SH-SY5Y (cell line): ENCODE data around the gene TNS3.
A peak's percentile ranks its signal among the peaks of the same experiment; 100 is the strongest.

Experiments used
- GATA2 ChIP-seq: IDR thresholded peaks from 2 replicates; pipeline ENCODE4 v1.6.1; 2011; ENCODE audit warnings: mild to moderate bottlenecking, low read depth, low read length
- GATA3 ChIP-seq: IDR thresholded peaks from 2 replicates; pipeline ENCODE4 v1.6.1; 2011; ENCODE audit warnings: low read depth, mild to moderate bottlenecking, low read length, moderate library complexity

Gene TNS3

DNA sequence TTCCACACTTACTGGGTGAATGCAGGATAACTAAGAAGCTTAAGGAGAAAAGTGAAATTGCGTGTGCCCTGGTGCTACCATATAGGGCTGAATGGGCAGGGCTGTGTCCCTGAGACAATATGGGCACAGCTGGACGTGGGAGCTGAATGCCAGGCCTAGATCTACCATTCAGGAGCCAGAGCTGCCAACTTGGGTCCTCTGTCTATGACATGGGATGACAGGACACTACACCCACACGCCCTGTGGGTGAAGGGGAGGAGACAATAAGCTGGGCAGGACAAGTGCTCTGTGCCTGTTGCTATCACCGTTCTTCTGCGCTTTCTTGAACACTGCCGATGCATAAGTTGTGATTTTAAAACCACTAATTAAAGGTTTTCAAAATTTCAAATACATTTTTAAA lies 293.9 kb downstream of the TNS3 start:
- no peak for TF ChIP-seq GATA3
- no peak for TF ChIP-seq GATA2

DNA sequence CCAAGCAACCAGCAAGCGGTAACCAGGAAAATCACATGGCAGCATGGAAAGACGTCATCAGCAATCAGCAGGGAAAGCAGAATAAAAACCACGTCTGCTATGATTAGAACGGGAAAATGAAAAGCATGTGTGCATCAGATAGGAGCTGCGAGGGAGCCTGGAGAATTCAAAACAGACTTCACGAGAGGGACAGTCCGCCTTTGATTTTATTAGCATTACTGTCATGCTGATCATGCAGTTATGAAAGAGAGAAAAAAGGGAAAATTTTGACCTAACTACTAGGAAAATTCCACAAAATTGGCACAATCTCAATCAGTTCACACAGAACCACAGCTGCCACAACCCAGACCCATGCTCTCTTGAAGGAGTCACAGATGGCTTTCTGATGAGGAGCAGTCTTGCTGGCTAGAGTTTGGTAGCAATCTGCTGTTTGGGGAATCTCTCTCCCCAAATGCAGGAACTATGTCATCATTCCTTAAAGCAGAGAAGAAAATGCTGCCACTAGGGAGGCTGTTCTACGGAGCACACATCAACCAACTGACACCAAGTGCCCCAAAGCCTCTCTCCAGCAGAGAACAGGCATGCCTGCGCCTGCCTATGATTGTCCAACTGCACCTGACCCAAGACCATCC lies 295.9 kb downstream of the TNS3 start:
- TF ChIP-seq GATA2 (peak; percentile 78), GATA3 (no peak)

DNA sequence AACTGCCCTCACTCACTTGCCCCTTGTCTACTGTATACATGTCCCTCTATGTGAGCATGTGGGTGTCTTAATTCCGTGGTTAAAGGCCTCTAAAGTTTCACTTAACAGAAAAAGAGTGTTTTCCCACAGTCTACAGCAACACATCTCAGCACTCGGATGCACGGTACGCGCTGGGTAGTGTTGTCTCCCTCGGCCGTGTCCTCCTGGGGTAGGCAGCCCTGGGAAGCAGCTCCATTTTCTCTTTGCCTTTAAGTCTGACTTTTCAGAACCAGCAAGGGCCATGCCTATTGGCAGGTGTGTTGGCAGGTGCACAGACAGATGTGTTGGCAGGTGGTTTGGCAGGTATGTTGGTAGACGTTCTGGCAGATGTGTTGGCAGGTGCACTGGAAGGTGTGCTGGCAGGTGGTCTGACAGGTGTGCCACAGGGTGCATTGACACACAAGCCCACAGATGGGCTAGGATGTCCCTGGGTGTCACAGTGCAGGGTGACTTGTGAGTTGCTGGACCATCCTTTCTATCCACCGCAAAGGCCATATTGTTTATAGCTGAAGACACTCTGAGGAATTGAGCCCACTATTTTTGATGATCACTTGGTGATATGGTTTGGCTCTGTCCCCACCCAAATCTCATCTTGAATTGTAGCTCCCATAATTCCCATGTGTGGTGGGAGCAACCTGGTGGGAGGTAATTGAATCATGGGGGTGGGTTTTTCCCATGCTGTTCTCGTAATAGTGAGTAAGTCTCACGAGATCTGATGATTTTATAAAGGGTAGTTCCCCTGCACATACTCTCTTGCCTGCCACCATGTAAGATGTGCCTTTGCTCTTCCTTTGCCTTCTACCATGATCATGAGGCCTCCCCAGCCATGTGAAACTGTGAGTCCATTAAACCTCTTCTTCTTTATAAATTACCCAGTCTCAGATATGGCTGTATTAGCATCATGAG lies 296.9 kb downstream of the TNS3 start:
- TF ChIP-seq GATA3 (no peak), GATA2 (no peak)

DNA sequence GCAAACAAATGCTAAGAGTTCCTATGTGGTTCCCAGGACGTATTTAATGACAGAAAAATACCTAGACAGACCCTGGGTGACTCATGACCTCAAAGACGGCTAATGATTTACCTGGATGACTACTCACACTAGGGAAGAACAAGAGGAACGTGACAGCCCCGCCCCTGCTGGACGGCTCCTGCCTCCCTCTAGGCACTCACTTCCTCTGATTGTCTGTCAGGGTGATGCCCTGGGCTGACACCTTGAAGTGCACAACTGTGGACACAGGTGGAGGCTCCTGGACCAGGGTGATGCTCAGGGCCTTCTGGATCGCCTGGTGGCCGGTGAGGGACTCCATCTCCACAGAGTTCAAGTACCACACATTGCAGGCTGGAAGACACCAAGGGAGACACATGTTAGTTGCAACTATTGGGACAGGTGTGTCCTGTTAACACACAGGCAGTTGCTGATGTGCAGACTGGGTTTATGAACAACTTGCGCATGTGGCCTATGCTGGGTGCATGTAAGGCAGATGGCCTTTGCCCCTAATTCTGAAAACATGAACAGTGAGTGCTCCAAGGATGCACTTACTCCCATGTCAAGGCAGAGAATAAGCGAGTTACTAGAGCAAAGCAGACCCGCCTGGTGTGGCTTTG lies 298.3 kb downstream of the TNS3 start:
- TF ChIP-seq GATA3 (no peak), GATA2 (no peak)

DNA sequence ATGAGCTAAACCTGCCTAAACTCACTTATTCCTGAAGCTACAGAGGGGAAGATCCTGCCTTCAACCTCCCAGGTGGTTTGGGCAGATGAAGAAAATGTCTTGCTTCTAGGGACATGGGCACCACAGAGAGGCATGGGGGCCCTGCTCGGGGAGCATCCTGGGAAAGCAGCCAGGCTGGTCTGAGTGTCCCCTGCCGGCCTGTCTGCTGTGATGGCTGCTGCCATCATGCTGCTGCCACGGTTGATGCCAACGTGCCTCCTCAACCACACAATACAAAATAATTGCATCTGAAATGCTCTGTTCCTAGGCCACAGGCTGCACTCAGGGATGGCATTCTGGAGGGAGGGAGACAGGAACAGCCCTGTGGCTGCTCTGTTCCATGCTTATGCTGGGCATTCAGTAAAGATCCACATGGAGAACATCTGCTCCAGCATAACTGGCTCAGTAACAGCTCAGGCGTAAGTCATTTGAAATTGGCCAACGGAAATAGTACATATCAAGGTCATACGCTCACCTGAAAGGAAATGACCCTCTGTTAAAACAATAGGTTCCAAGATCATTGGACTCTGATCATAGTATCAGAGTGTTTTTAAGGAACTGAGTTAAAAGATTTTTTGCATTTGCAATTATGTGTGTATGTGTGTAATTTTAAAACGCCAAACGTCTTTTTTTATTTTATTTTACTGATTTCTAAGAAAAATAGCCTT lies 299.0 kb downstream of the TNS3 start:
- TF ChIP-seq GATA3 (no peak), GATA2 (no peak)

DNA sequence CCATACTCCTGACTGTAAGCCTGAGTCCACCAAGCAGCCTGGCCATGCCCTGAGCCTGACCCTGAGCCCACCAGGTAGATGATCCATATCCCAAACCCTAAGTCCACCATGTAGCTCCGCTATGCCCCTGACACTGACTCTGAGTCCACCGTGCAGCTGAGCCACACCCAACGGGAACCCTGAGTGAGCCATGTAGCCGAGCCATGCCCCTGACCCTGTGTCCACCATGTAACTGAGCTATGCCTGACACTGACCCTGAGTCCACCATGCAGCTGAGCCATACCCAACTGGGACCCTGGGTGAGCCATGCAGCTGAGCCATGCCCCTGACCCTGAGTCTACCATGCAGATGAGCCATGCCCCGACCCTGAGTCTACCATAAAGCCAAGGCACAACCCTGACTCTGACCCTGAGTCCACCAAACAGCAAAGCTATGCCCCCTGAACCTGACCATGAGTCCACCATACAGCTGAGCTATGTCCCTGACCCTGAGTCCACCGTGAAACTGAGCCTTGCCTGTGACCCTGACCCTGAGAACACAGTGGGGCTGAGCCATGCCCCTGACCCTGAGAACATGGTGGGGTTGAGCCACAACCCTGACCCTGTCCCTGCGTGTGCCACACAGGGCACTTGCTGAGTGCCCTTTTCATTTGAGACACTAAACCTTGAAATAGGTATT lies 299.8 kb downstream of the TNS3 start:
- no peak for TF ChIP-seq GATA2
- TF ChIP-seq GATA3 = no peak

DNA sequence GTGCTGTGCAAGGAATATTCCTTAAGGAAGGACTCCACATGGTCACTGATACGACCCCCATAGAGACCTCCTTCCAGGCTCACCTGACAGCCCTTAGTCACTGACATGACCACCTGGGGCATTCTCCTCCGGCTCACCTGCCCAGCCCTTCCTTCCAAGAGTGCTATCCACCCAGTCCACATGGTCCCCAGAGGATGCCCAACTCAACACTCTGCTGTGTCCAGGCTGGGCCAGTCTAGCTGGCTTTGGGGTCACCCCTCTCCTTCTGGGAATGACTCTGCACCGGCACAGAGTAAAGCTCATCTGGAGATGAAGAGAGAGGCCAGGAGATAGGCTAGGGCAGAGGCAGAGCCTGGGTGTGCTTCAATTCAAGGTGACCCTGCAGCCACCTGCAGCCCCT lies 300.8 kb downstream of the TNS3 start:
- TF ChIP-seq GATA2 = no peak

DNA sequence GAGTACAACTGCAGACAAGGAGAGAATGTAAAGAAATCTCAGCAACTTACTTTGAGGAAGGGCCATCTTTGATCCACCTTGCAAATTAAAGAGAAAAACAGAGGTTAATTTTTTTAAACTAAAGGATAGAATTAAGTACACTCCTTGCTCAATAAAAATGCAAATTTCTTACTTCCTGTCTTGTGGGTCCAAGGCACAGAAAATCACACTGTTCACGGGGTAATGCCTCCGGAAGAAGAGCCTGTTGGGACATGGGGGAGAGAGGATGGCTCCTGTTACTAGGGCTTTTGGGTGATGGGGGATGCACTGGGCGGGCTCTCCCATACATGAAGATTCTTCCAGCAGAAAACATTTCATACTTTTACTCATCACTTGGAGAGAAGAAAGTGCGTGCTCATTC lies 301.8 kb downstream of the TNS3 start:
- TF ChIP-seq GATA3 = no peak
- TF ChIP-seq GATA2 = no peak

DNA sequence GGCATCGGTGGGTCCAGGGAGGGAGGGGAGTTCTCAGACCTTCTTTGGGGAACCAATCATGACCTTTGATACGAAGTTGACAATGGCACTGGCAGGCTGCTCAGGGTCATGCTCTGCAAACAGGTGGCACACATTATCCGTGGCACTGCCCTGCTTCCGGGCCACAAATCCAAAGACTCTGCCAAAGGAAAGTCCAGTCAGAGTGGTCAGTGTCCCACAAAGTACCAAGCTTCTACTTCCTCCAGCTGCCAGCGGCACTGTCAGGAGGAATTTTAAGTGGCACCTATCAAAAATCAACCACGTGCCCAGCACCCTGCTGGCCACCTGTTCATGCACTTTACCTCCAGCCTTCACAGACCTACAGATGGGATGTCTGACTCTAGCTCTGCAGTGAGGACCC lies 303.9 kb downstream of the TNS3 start:
- no peak for TF ChIP-seq GATA3
- no peak for TF ChIP-seq GATA2

DNA sequence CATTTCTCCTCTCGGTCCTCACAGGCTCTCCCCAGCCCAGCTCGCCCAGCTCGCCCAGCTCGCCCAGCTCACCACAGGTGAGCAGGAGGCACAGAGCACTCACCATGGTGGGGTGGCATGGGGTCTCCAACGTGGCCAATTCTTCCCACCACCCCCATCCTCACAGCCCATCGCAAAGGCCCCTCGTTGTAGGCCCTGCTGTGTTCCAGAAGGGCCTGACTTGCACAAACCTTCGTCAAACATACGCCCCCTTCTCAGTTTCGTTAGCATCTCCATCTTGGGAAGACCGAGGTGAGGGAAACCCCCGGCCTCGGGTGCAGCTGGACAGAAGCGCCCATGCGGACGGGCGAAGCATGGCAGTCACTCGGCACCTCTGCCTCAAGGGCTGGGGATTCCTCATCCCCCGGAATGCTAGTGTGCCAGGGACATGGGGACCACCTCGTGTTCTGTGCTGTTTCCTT lies 304.6 kb downstream of the TNS3 start:
- no peak for TF ChIP-seq GATA2
- TF ChIP-seq GATA3 = no peak

DNA sequence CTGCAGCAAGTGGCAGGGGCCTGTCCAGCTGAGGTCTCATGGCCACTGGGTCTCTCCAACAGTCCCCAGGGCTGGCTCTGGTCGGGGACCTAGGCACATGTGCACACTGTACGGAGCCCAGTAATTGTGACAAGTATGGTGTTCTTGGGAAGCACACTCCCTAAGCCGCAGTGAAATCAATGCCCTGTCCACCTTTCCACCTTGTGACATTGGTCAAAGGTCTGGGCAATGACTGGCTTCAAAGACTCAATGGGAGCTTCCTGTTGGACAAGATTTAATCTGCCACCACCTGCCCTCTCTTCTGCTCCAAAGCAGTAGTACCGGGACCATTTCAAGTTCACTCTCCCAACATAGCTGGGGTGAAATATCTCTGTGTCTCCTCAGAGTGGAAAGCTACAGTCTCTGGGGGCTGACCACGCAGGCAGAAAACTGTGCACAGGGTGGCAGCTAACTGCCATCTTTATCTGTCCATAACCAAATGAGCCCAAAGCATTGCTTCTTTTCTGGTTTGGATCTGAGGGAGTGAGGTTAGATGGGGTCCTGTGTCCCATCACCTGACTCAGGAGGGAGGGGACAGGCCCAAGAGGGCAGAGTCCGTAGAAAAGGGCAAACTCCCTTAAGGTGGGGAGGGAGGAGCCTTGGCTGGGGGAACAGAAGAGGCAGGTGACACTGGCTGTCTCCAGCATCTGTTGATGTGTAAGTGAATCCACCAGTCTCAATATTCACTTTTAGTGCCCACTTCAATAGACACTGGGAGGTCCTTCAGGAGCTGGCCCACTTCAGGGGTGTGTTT lies 307.7 kb downstream of the TNS3 start:
- TF ChIP-seq GATA2 = no peak
- no peak for TF ChIP-seq GATA3

DNA sequence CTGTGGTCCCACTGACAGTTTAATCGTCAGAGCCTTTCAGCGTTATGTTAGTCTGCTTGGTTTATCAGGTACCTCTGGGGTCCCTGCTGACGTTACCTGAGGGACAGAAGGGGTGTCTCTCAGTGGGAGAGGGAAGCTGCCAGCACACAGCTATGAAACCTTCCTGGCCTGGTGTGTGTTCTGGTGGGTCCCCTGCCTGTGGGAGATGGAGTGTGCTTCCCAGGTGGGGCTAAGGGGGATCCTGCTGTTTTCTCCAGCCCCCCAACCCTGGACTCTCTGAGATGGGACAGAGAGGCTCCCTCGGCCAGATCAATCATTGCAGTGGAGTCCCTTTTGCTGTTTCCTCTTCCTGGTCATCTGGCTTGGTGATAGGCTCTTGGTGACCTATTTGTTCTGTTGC lies 308.8 kb downstream of the TNS3 start:
- no peak for TF ChIP-seq GATA3

DNA sequence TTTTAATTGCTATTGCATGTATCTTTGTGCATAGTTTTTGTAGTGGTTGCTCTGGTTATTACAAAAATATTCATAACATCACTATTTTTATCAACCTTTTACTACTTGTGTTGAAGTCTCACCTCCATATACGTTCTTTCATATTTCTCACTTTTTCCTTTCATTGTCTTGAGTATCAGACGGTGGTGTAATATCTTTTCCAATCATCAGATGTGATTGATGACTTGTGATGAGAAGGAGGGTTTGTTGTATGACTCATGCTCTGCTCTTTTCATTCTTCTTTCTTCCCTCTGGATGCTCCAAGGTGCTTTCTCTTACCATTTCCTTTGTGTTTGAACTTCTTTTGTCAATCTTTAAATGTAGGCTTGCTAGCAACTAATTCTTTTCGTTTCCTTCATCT lies 310.2 kb downstream of the TNS3 start:
- TF ChIP-seq GATA2 (no peak), GATA3 (no peak)
